Stimulated activated CD8-positive, alpha-beta memory T cell treated with anti-CD3 and anti-CD28 coated beads, Interleukin-15, amount 100 ng/mL, for 24 hours (primary cell): ENCODE data around the gene DNAI7.

Experiments used
- DNase-seq: peaks from one replicate; pipeline ENCODE4 v3.0.0-alpha.2; 2020; ENCODE audit warnings: low read depth

Gene DNAI7

GRCh38 chr12:25195056-25195971 lies at the start of gene DNAI7, which contains the start of gene ETFRF1:
Gene DNAI7, minus strand, starts transcription at chr12:25195160. Its CDS starts 82 bp downstream, at chr12:25195078.
Gene ETFRF1, plus strand, starts transcription at chr12:25195237. Its CDS starts 8,720 bp downstream, at chr12:25203957.
- peak; percentile 92 for DNase-seq

- DNase-seq: no peak
Measured at GRCh38 chr12:25243680-25243990, 48.7 kb upstream of the DNAI7 start.

GRCh38 chr12:25242981-25243679 lies 48.2 kb upstream of the DNAI7 start:
- no peak for DNase-seq

GRCh38 chr12:25241167-25242020 lies 46.4 kb upstream of the DNAI7 start:
- DNase-seq: no peak

- no peak for DNase-seq
Measured at GRCh38 chr12:25236626-25237025, 41.7 kb upstream of the DNAI7 start.

GRCh38 chr12:25236190-25236589 lies 41.2 kb upstream of the DNAI7 start:
- no peak for DNase-seq

GRCh38 chr12:25213338-25213737 lies 18.4 kb upstream of the DNAI7 start:
- DNase-seq: no peak

GRCh38 chr12:25208554-25208953 lies 13.6 kb upstream of the DNAI7 start:
- no peak for DNase-seq

GRCh38 chr12:25207846-25208245 lies 12.9 kb upstream of the DNAI7 start:
- no peak for DNase-seq

GRCh38 chr12:25207411-25207810 lies 12.5 kb upstream of the DNAI7 start:
- no peak for DNase-seq

GRCh38 chr12:25202137-25202536 lies 7.2 kb upstream of the DNAI7 start:
- DNase-seq: no peak

- DNase-seq: no peak
Measured at GRCh38 chr12:25200703-25201102, 5.7 kb upstream of the DNAI7 start.

- DNase-seq: no peak
Measured at GRCh38 chr12:25197608-25198007, 2.6 kb upstream of the DNAI7 start.

GRCh38 chr12:25194722-25195055 lies 271 bp downstream of the DNAI7 start:
- peak; percentile 5 for DNase-seq

GRCh38 chr12:25194214-25194613 lies 746 bp downstream of the DNAI7 start:
- DNase-seq: no peak

- DNase-seq: no peak
Measured at GRCh38 chr12:25190793-25191192, 4.2 kb downstream of the DNAI7 start.

- no peak for DNase-seq
Measured at GRCh38 chr12:25189656-25190055, 5.3 kb downstream of the DNAI7 start.

- DNase-seq: no peak
Measured at GRCh38 chr12:25187781-25188180, 7.2 kb downstream of the DNAI7 start.

GRCh38 chr12:25186788-25187402 lies 8.1 kb downstream of the DNAI7 start:
- DNase-seq: no peak

GRCh38 chr12:25186038-25186787 lies 8.7 kb downstream of the DNAI7 start:
- DNase-seq: no peak

- DNase-seq: no peak
Measured at GRCh38 chr12:25184132-25184531, 10.8 kb downstream of the DNAI7 start.
